Esophagus muscularis mucosa (tissue), 4 donors: ENCODE data around the gene KCNAB1. TPM values are rescaled to one million over a fixed set of nuclear protein-coding genes. Genes with fewer than 3 reads are reported as not detected.

Source experiments
- DNase-seq: peaks from one replicate; pipeline ENCODE4 v3.0.0-alpha.2; 2017; ENCODE audit errors: extremely low spot score
- H3K27ac ChIP-seq, 4 donors: fragments of 200-600 bp; sonication (generic); replicated peaks in 1 of 4; 1 replicate in 3 of 4; 2 replicates in 1 of 4; pipeline ENCODE4 v1.5.1; 2016 to 2019; ENCODE audit warnings: mild to moderate bottlenecking in 1 of 4
- H3K27me3 ChIP-seq, 4 donors: fragments of 200-600 bp; sonication (generic); one replicate each; pipeline versions ENCODE4 v1.5.1 to v1.6.0; 2016 to 2019
- H3K36me3 ChIP-seq, 4 donors: fragments of 200-600 bp; sonication (generic); one replicate each; pipeline ENCODE4 v1.5.1; 2016 to 2019
- H3K4me1 ChIP-seq, 4 donors: fragments of 200-600 bp; sonication (generic); one replicate each; pipeline ENCODE4 v1.5.1; 2016 to 2019
- H3K4me3 ChIP-seq, 4 donors: fragments of 200-600 bp; sonication (generic); 1 replicate in 2 of 4; 2 replicates in 2 of 4; pipeline ENCODE4 v1.5.1; 2016 to 2019; ENCODE audit warnings: mild to moderate bottlenecking in 4 of 4, moderate library complexity in 1 of 4
- H3K9me3 ChIP-seq, 4 donors: fragments of 200-600 bp; sonication (generic); 1 replicate in 3 of 4; 2 replicates in 1 of 4; pipeline ENCODE4 v1.5.1; 2016 to 2019
- CTCF ChIP-seq, 3 experiments: fragments of 200-600 bp in 2 of 3; fragments of 450-650 bp in 1 of 3; sonication (generic) in 2 of 3; IDR thresholded peaks; one replicate each; pipeline ENCODE4 v1.5.1; 2017 to 2019; ENCODE audit warnings: antibody characterized with exemption in 3 of 3, mild to moderate bottlenecking in 2 of 3, moderate library complexity in 1 of 3
- EP300 ChIP-seq: sonication (generic); formaldehyde crosslinking; IDR thresholded peaks from one replicate; pipeline ENCODE4 v1.6.1; 2017; ENCODE audit warnings: antibody characterized with exemption
- POLR2A ChIP-seq: fragments of 450-650 bp; IDR thresholded peaks from one replicate; pipeline ENCODE4 v1.6.1; 2017; ENCODE audit warnings: antibody characterized with exemption, moderate library complexity, mild to moderate bottlenecking, low read depth
- POLR2AphosphoS5 ChIP-seq, 2 donors: sonication (generic); formaldehyde crosslinking; IDR thresholded peaks; one replicate each; pipeline ENCODE4 v1.6.1; 2017; ENCODE audit warnings: antibody characterized with exemption in 2 of 2
- WGBS: methylation state at CpG from one replicate; pipeline ENCODE4 v1.1.5; 2018; 5-methylcytosine and 5-hydroxymethylcytosine counted together
- intact Hi-C: fragments of 100-400 bp; cut with DNase I; formaldehyde crosslinking; loops from one replicate; pipeline ENCODE4 v1.15.1; 2023
- total RNA-seq, 4 donors: library from RNA; depleted of rRNA; stranded (reverse); fragments of >200 nt; gene quantifications; one replicate each; pipeline versions ENCODE4 v1.1.0 to v1.2.1, GENCODE V29; 2016

The KCNAB1 gene
- total RNA-seq, 4 donors from 2014 or later = 0.83 to 5.9 (median 2.3) TPM

DNA sequence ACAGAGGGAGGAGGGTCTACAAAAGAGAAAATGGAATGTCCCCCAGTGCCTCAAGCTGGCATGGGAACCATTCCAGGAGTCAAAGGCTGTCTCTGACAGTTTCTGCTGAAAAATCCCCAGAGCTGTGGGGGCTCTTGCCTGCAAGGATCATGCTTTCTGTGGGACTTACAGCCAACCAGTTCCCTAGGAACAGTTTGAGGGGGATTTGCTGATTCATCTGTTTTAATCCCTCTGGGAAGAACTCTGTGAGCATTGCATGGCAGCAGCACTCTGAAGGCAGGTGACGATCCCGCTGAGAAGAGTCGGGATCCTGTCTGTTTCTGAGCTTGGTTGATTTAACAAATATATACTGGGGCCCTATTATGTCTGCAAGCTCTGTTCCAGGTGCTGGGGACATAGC lies 258.5 kb downstream of the KCNAB1 start:
- Histone ChIP-seq H3K4me3 (no peak overlapping the region), H3K4me1 (peaks cover 0 to 12% (median 10%) of the 10 kb centered on the region in 4 donors), H3K27ac (no peak overlapping the region), H3K9me3 (no peaks in the 10 kb centered on the region), H3K27me3 (no peaks in the 10 kb centered on the region), H3K36me3 (no peaks in the 10 kb centered on the region)
- no peak for DNase-seq
- intact Hi-C loops = no loop called here
- TF ChIP-seq EP300 (no peak), POLR2AphosphoS5 (IDR thresholded peaks at IDR 0.05) (no peak), POLR2A (no peak), CTCF (IDR thresholded peaks at IDR 0.05) (no peak)
- 96% methylated on average over 3 of the region's 3 CpGs for WGBS

DNA sequence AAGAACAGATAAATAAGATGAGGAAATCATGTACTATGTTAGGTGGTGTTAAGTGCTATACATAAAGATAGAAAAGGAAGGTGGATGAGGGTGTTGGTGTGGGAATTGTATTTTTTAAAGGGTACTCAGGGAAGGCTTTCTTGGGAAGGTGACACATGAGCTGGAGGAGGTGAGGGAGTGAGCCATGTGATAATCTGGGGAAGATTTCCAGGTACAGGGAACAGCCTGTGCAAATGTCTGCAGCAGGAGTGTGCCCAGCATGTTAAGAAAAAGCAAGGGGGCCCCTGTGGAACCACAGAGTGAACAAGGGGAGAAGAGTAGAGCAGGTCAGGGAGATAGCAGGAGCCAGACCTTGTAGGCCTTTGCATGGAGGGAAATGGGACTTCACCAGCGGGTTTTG lies 258.9 kb downstream of the KCNAB1 start:
- Histone ChIP-seq H3K9me3 (no peaks in the 10 kb centered on the region), H3K36me3 (no peaks in the 10 kb centered on the region), H3K27ac (no peak overlapping the region), H3K4me1 (peaks cover 0 to 14% (median 11%) of the 10 kb centered on the region in 4 donors), H3K27me3 (no peaks in the 10 kb centered on the region), H3K4me3 (no peak overlapping the region)
- TF ChIP-seq CTCF (IDR thresholded peaks at IDR 0.05) (no peak), EP300 (no peak), POLR2AphosphoS5 (IDR thresholded peaks at IDR 0.05) (no peak), POLR2A (no peak)
- intact Hi-C loops = no loop called here
- no peak for DNase-seq
- 96% methylated on average over 1 of the region's 1 CpG for WGBS

- intact Hi-C loops = no loop called here
- no peak for DNase-seq
- Histone ChIP-seq H3K4me3 (no peak overlapping the region), H3K36me3 (no peaks in the 10 kb centered on the region), H3K4me1 (peaks cover 0 to 14% (median 11%) of the 10 kb centered on the region in 4 donors), H3K9me3 (no peaks in the 10 kb centered on the region), H3K27ac (no peak overlapping the region), H3K27me3 (no peaks in the 10 kb centered on the region)
- WGBS = 92% methylated on average over 1 of the region's 1 CpG
- TF ChIP-seq CTCF (IDR thresholded peaks at IDR 0.05) (no peak), EP300 (no peak), POLR2AphosphoS5 (IDR thresholded peaks at IDR 0.05) (no peak), POLR2A (no peak)
These were observed 260.9 kb downstream of the KCNAB1 start for GRCh38 chr3:156381253-156381652.

DNA sequence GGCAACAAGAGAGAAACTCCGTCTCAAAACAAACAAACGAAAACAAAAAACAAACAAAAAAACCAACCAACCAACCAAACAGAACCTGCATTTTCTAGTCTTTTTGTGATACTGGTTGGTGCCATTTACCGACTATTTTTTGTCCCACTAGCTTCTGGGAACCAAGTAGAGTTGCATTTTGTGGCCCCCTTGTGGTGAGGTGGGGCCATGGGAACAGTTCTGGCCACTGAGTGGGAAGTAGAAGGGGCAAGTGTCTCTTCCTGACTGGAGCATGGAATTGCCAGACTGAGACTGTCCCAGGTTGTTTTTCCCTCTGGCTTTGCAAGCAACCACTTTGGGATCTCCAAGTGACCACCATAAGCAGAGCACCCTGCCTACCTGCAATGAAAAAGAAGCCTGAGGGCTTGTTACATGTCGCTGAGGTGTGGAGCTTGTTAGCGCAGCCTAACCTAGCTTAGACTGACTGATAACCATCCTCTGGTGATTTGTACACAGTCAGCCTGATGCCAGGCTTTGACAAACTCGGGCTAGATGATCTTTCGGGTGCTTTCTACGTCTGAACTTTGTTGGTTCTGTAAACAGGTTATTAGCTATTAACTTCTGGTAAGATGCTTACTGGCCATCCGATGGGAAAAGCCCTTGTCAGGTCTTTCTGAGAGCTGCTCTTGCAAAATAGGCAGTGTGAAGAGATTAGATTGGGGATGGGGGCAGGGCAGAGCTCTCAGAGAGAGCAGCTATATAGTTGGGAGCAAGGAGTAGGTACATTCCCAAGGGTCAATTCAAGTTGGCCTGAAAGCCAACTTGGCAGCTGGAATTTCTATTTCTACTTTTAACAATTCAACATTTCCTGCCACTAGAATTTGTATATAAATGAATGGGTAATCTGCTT lies 262.3 kb downstream of the KCNAB1 start:
- no peak for DNase-seq
- intact Hi-C loops = no loop called here
- WGBS = 97% methylated on average over 8 of the region's 9 CpGs
- no peaks in the 10 kb centered on the region for H3K9me3 ChIP-seq
- no peak overlapping the region for H3K4me3 ChIP-seq
- TF ChIP-seq POLR2AphosphoS5 (IDR thresholded peaks at IDR 0.05) = no peak
- TF ChIP-seq CTCF (IDR thresholded peaks at IDR 0.05) = peak in 2 of 3 experiments; percentile 19 to 42
- no peaks in the 10 kb centered on the region for H3K27me3 ChIP-seq
- H3K4me1 ChIP-seq = peaks cover 0 to 14% (median 11%) of the 10 kb centered on the region in 4 donors
- no peak overlapping the region for H3K27ac ChIP-seq
- H3K36me3 ChIP-seq = no peaks in the 10 kb centered on the region
